GM21390 (cell line): Measurements from ENCODE around the gene PRMT7.

Source experiments
- ATAC-seq: cut with Tn5 transposase; IDR thresholded peaks from one replicate; pipeline ENCODE4 v1.9.1; 2021; ENCODE audit not compliant: unreplicated experiment

PRMT7 gene

DNA sequence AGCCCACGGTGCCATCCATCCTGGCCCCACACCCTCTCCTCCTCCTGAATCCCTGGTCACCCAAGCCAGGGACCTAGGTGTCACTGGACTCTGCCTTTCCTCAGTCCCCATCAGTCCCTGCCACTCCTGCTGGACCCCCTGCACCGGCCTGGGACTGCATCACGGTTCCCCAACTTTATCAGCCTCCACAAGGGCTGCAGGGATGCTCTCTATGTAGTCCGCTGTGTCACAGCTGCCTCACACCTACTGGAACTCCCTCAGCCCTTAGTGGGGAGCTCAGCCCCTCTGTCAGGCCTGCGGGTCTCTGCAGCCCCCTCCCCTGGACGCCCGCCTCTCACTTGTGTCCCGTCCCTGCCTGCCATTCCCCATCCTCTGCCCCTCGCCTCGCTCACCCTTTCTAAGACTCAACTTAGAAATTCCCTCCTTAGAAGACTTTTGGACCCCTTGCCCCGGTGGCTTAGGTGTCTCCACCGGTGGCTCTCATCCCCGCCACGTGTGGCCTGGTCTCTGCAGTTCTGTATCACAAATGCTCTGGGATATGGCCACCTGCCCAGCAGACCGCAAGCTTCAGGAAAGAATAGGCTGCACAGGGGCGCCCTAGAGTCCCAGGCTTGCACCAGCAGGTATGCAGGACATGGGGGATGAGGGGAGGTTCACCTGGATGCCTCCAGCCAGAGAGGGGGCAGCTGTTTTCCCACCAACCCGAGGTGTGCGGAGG is 62.9 kb downstream of the PRMT7 start:
- ATAC-seq = no peak

DNA sequence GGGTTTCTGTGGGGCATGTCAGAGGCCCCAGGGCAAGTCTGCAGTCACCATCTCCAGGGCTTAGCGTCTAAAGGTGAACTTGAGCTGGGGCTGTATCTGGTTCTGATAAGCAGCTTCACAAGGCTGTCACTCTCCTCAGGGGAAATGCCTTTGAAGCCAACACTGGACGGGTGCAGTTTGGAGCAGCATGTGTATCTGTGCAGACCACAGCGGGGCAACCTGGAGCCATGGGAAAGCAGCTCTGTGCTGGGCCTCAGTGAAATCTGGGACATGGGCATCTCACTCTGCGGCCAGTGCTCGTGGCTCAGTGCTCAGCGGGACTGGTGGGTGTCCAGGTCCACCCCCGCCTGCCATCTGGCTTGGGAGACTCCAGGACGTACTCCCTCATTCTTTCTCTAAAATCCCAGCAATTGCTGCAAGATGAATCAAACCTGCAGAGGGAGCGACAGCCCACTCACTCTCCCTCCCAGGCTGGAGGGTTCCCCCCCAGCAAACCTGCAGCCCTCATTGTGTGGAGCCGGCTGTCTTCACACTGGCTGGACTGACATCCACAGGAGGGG is 63.5 kb downstream of the PRMT7 start:
- no peak for ATAC-seq

- ATAC-seq = no peak
Observed at GRCh38 chr16:68374961-68375660, 64.3 kb downstream of the PRMT7 start.

- ATAC-seq = no peak
Observed at GRCh38 chr16:68375801-68376536, 65.2 kb downstream of the PRMT7 start.

DNA sequence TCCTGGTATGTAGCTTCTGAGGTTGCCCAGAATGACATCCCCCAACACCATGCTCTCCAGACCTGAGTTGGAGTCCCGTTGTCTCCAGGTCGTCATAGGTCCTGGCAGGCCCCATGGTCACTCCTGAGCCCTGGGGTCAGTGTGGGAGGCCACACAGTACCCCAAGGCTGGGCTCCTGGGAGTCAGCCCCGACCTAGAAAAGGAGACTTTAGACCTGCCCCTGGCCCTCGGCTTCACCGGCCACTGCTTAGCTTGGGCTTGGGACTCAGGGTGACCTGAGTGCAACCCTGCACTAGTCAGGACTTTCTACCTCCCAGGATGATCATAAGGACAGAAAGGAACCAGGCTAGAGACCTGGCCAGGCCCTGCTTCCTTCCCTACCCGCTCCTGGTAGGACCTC is 65.8 kb downstream of the PRMT7 start:
- no peak for ATAC-seq

- ATAC-seq = no peak
Observed at GRCh38 chr16:68377221-68377620, 66.4 kb downstream of the PRMT7 start.

GRCh38 chr16:68377667-68378393 is 67.0 kb downstream of the PRMT7 start:
- ATAC-seq = no peak

GRCh38 chr16:68378436-68379415 is 67.9 kb downstream of the PRMT7 start:
- ATAC-seq = no peak

- ATAC-seq = no peak
Observed at GRCh38 chr16:68379472-68380347, 68.9 kb downstream of the PRMT7 start.

- no peak for ATAC-seq
Observed at GRCh38 chr16:68380348-68380670, 69.5 kb downstream of the PRMT7 start.

DNA sequence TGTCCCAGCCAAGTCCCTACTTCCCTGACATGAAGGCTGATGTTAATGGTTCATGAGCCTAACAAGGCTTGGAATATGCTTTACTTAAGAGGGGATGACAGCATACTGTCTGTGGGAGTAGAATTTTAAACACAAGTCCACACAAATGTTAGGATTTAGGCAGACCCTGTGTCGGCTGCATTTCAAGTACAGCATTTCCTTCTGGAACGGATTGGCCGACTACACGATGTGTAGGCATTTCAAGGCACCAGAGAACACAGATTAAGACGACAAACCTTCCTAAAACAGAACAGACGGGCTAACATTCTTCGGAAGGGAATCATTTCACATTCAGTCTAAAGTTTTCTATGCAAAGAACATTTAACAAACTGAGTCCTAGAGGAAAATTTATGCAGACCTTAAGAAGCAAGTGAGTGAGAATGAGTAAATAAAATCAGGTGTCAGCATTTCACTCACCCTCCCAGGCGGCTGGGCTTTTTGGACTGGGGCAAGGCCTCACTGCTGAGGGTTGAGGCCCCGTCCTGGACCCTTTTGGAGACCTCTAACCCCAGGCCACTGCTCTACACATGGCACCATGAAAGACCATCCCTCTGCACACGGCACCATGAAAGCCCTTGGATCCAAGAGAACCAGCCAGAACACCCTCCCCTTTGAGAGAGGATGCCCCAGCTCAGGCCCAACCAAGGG is 70.0 kb downstream of the PRMT7 start:
- ATAC-seq = no peak

DNA sequence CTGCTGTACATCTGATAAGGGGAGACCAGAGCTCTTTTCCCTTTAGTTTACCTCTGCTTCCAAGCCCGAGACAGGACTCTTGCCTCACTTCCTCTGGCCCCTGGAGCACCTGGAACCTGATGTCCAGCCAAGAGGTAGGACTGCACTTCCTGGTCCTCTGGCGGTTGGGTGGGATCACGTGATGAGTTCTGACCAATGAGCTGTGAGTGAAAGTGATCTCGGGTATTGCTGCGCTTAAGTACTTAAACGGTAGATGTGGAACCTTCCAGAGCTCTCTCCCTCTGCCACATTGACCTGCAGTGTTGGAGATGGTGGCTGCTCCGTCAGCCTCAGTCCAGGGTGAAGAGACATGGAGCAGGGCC is 70.5 kb downstream of the PRMT7 start:
- no peak for ATAC-seq

DNA sequence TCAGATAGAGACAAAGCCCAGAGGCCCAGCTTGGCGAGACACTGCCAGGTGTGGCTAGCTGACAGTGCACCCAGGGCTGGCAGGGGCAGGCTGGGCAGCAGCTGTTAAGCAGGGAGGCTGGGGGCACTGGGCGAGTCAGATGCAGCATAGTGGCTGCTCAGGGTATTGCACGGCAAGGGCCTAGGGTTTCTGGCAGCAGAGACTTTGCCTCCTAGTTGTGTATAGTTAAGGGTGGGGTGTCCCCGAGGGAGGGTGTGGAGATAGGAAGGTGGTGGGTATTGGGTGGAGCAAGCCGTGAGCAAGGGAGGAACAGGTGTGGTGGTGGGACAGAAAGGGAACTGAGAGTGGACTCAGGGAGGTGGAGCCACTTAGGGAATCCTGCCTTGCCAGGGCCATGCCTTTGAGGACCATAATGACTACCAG is 71.5 kb downstream of the PRMT7 start:
- no peak for ATAC-seq

GRCh38 chr16:68383858-68384257 is 73.0 kb downstream of the PRMT7 start:
- no peak for ATAC-seq

DNA sequence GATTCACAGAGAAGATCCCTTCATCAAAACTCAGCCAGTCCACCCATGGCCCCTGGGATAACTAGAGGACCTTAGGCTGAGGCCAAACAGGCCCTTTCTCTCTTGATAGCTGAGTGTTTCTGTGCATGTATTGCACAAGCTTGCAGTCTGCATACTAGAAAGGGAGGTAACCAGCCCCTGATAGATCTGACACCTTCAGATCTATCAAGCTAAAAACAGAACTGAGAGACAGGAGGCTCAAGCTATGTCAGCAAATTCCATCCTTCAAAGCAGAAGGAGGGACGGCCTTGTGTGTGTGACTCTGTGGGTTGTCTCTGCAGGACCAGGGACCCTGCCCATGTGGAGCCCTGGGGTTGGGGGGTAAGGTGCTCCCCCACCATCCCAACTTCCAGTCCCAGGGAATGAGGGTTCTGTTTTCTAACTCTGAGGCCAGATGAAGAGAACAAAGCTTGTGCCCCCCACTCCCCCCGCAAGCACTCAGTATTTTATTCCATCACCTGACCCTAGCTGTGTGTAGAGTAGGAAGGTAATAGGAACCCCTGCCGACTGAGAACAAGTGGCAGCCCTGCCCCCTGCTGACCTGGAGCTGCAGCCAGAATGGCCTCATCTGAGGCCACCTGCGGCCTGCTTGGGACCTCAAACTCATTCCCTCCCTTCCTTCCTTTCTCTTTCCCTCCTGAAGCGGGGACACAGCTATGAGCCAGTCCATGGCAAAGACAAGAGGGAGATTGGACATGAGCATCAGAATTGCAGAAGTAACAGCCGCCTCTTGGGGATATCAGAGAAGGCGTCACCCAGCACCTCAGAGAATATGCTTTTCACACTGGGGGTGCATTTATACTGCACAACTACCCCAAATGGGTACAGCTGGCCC is 73.7 kb downstream of the PRMT7 start:
- no peak for ATAC-seq

- no peak for ATAC-seq
Observed at GRCh38 chr16:68385371-68385770, 74.6 kb downstream of the PRMT7 start.

DNA sequence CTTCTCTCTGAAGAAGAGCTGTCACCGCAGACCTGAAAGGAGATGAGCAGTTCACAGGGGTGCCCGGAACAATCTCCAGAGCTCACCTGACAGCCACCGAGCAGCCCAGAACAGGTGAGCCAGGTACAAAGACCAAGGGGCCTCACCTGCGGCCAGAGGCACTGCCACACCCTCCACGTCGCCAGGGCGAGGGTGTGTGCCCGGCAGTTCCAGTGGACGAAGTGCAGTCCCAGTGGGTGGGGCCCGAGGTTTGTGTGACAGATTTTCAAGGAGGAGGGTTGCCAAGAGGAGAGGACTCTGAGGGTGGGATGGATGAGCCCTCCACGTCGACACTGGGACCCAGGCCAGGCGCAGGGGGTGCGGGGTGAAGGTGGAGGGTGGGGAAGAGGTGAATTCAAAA is 75.8 kb downstream of the PRMT7 start:
- no peak for ATAC-seq

- no peak for ATAC-seq
Observed at GRCh38 chr16:68387301-68387700, 76.5 kb downstream of the PRMT7 start.
